ENCODE measurements around the gene RAD23B.

RAD23B gene

GRCh38 chr9:107270580-107270979 lies 12.5 kb upstream of the RAD23B start:
- no peak for DNase-seq
- TF ChIP-seq CTCF (IDR thresholded peaks at IDR 0.05; ENCODE audit: low read depth, low read length, missing control alignments), result no peak
- in situ Hi-C loops (cut with HindIII; ENCODE audit: low pct_ligation_motif_present, low sequenced_read_pairs), result no loop called here
- Histone ChIP-seq H3K4me3 (ENCODE audit: low read depth, low read length) (no peak overlapping the region), H3K27ac (no peak overlapping the region), H3K36me3 (replicated peaks) (no peaks in the 10 kb centered on the region), H3K27me3 (replicated peaks) (no peaks in the 10 kb centered on the region)

- no peak for DNase-seq
- in situ Hi-C loops (cut with HindIII; ENCODE audit: low pct_ligation_motif_present, low sequenced_read_pairs), result no loop called here
- Histone ChIP-seq H3K27me3 (replicated peaks) (no peaks in the 10 kb centered on the region), H3K4me3 (ENCODE audit: low read depth, low read length) (no peak overlapping the region), H3K27ac (no peak overlapping the region), H3K36me3 (replicated peaks) (no peaks in the 10 kb centered on the region)
- no peak for TF ChIP-seq CTCF (IDR thresholded peaks at IDR 0.05; ENCODE audit: low read depth, low read length, missing control alignments)
Observed at GRCh38 chr9:107273634-107274033, 9.4 kb upstream of the RAD23B start.

- no peak for DNase-seq
- Histone ChIP-seq H3K36me3 (replicated peaks) (no peaks in the 10 kb centered on the region), H3K27me3 (replicated peaks) (no peaks in the 10 kb centered on the region), H3K27ac (no peak overlapping the region), H3K4me3 (ENCODE audit: low read depth, low read length) (no peak overlapping the region)
- peak; percentile 21 for TF ChIP-seq CTCF (IDR thresholded peaks at IDR 0.05; ENCODE audit: low read depth, low read length, missing control alignments)
- in situ Hi-C loops (cut with HindIII; ENCODE audit: low pct_ligation_motif_present, low sequenced_read_pairs), result no loop called here
Observed at GRCh38 chr9:107274096-107274495, 9.0 kb upstream of the RAD23B start.

- H3K27me3 ChIP-seq (replicated peaks), result no peaks in the 10 kb centered on the region
- no peaks in the 10 kb centered on the region for H3K36me3 ChIP-seq (replicated peaks)
- no peak for TF ChIP-seq CTCF (IDR thresholded peaks at IDR 0.05; ENCODE audit: low read depth, low read length, missing control alignments)
- H3K27ac ChIP-seq, result peak overlapping the region; percentile 45
- in situ Hi-C loops (cut with HindIII; ENCODE audit: low pct_ligation_motif_present, low sequenced_read_pairs), result no loop called here
- DNase-seq, result peak; percentile 98
- H3K4me3 ChIP-seq (ENCODE audit: low read depth, low read length), result no peak overlapping the region
Observed at GRCh38 chr9:107274953-107275422, 8.1 kb upstream of the RAD23B start.

- Histone ChIP-seq H3K27me3 (replicated peaks) (no peaks in the 10 kb centered on the region), H3K27ac (peak overlapping the region; percentile 45), H3K4me3 (ENCODE audit: low read depth, low read length) (no peak overlapping the region), H3K36me3 (replicated peaks) (no peaks in the 10 kb centered on the region)
- DNase-seq, result no peak
- in situ Hi-C loops (cut with HindIII; ENCODE audit: low pct_ligation_motif_present, low sequenced_read_pairs), result no loop called here
- TF ChIP-seq CTCF (IDR thresholded peaks at IDR 0.05; ENCODE audit: low read depth, low read length, missing control alignments), result no peak
Observed at GRCh38 chr9:107275530-107275929, 7.5 kb upstream of the RAD23B start.

- TF ChIP-seq CTCF (IDR thresholded peaks at IDR 0.05; ENCODE audit: low read depth, low read length, missing control alignments), result no peak
- Histone ChIP-seq H3K27ac (no peak overlapping the region), H3K27me3 (replicated peaks) (no peaks in the 10 kb centered on the region), H3K4me3 (ENCODE audit: low read depth, low read length) (no peak overlapping the region), H3K36me3 (replicated peaks) (no peaks in the 10 kb centered on the region)
- in situ Hi-C loops (cut with HindIII; ENCODE audit: low pct_ligation_motif_present, low sequenced_read_pairs), result no loop called here
- DNase-seq, result no peak
Observed at GRCh38 chr9:107276966-107277710, 5.9 kb upstream of the RAD23B start.
